Activated effector memory CD4-positive, alpha-beta T cell treated with Interleukin-2 at 50 U/mL for 16 hours (primary cell): ENCODE data around the gene CDK16.

Experiments used
- DNase-seq: peaks from one replicate; pipeline ENCODE4 v3.0.0-alpha.2; 2020

CDK16 gene

GRCh38 chrX:47218280-47218919 is at the start of gene CDK16:
CDK16 (plus strand) TSS chrX:47218681; CDS start chrX:47223558, 4,877 bp downstream.
- DNase-seq = peak; percentile 67

GRCh38 chrX:47169273-47169672 is 49.2 kb upstream of the CDK16 start:
- no peak for DNase-seq

- no peak for DNase-seq
These were observed 48.6 kb upstream of the CDK16 start for GRCh38 chrX:47169726-47170515.

- DNase-seq = no peak
These were observed 47.4 kb upstream of the CDK16 start for GRCh38 chrX:47170861-47171692.

GRCh38 chrX:47171996-47172395 is 46.5 kb upstream of the CDK16 start:
- no peak for DNase-seq

GRCh38 chrX:47172549-47172948 is 45.9 kb upstream of the CDK16 start:
- DNase-seq = no peak

- DNase-seq = no peak
These were observed 45.3 kb upstream of the CDK16 start for GRCh38 chrX:47172971-47173792.

GRCh38 chrX:47174376-47174775 is 44.1 kb upstream of the CDK16 start:
- DNase-seq = no peak

GRCh38 chrX:47174846-47175587 is 43.5 kb upstream of the CDK16 start:
- no peak for DNase-seq

GRCh38 chrX:47175588-47175980 is 42.9 kb upstream of the CDK16 start:
- DNase-seq = no peak

GRCh38 chrX:47176101-47176740 is 42.3 kb upstream of the CDK16 start:
- no peak for DNase-seq

GRCh38 chrX:47177079-47177478 is 41.4 kb upstream of the CDK16 start:
- no peak for DNase-seq

GRCh38 chrX:47178337-47178736 is 40.1 kb upstream of the CDK16 start:
- DNase-seq = no peak

- DNase-seq = no peak
These were observed 39.1 kb upstream of the CDK16 start for GRCh38 chrX:47179221-47179927.

- no peak for DNase-seq
These were observed 38.6 kb upstream of the CDK16 start for GRCh38 chrX:47179928-47180255.

GRCh38 chrX:47180346-47180745 is 38.1 kb upstream of the CDK16 start:
- DNase-seq = no peak

GRCh38 chrX:47181301-47181700 is 37.2 kb upstream of the CDK16 start:
- DNase-seq = no peak

- no peak for DNase-seq
These were observed 36.3 kb upstream of the CDK16 start for GRCh38 chrX:47182106-47182700.

- no peak for DNase-seq
These were observed 34.0 kb upstream of the CDK16 start for GRCh38 chrX:47184486-47184885.

- DNase-seq = no peak
These were observed 33.2 kb upstream of the CDK16 start for GRCh38 chrX:47185241-47185640.
